ENCODE results near the gene STIMATE.

GRCh38 chr3:52925405-52926313 is 28.3 kb upstream of the STIMATE start:
- TF ChIP-seq, protein P1, sequence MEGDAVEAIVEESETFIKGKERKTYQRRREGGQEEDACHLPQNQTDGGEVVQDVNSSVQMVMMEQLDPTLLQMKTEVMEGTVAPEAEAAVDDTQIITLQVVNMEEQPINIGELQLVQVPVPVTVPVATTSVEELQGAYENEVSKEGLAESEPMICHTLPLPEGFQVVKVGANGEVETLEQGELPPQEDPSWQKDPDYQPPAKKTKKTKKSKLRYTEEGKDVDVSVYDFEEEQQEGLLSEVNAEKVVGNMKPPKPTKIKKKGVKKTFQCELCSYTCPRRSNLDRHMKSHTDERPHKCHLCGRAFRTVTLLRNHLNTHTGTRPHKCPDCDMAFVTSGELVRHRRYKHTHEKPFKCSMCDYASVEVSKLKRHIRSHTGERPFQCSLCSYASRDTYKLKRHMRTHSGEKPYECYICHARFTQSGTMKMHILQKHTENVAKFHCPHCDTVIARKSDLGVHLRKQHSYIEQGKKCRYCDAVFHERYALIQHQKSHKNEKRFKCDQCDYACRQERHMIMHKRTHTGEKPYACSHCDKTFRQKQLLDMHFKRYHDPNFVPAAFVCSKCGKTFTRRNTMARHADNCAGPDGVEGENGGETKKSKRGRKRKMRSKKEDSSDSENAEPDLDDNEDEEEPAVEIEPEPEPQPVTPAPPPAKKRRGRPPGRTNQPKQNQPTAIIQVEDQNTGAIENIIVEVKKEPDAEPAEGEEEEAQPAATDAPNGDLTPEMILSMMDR (IDR thresholded peaks at IDR 0.05): no peak
- no peak for TF ChIP-seq POLR2A (IDR thresholded peaks at IDR 0.05)

All from adrenal gland (tissue), 5 donors.